HEK293 (cell line): ENCODE measurements around the gene EN1.

ENCODE experiments used
- CTCF ChIA-PET: fragments of 350-600 bp; formaldehyde crosslinking; extraction: SDS; loops from one replicate; lab custom pipeline; 2021; ENCODE audit warnings: antibody characterized with exemption; lab: Yijun Ruan, JAX
- POLR2A ChIA-PET: fragments of 300-600 bp; formaldehyde crosslinking; extraction: SDS; loops from one replicate; lab custom pipeline; 2020; ENCODE audit warnings: antibody characterized with exemption, inconsistent platforms; lab: Yijun Ruan, JAX
- H3K27ac ChIP-seq: fragments of 200-500 bp; sonication (Bioruptor generic); 2 replicates; pipeline ENCODE4 v1.5.1; 2014; ENCODE audit warnings: low read depth, low read length, control low read depth, inconsistent platforms; ENCODE audit errors: extremely low read depth
- H3K36me3 ChIP-seq, 2 experiments: fragments of 200-500 bp in 1 of 2; sonication (Bioruptor generic) in 1 of 2; 1 replicate in 1 of 2; 2 replicates in 1 of 2; pipeline ENCODE4 v1.5.1; 2014 to 2017; ENCODE audit warnings: inconsistent platforms in 2 of 2, low read length in 2 of 2; ENCODE audit not compliant: control insufficient read depth in 2 of 2, insufficient read depth in 1 of 2
- H3K4me1 ChIP-seq: fragments of 200-500 bp; sonication (Bioruptor generic); 2 replicates; pipeline ENCODE4 v1.5.1; 2014; ENCODE audit warnings: mild to moderate bottlenecking, low read length, inconsistent platforms; ENCODE audit not compliant: control insufficient read depth, insufficient read depth
- H3K4me3 ChIP-seq: 2 replicates; pipeline ENCODE4 v1.5.1; 2011; ENCODE audit warnings: low read depth, mild to moderate bottlenecking, control low read depth, low read length, moderate library complexity
- H3K9me3 ChIP-seq: fragments of 200-500 bp; sonication (Bioruptor generic); 2 replicates; pipeline ENCODE4 v1.5.1; 2014; ENCODE audit warnings: low read depth, low read length, inconsistent platforms; ENCODE audit not compliant: control insufficient read depth, insufficient read depth
- GLI4 ChIP-seq: fragments of 450-650 bp; formaldehyde crosslinking; IDR thresholded peaks from 2 replicates; pipeline ENCODE4 v1.5.1; 2016; ENCODE audit warnings: missing biosample characterization, missing genetic modification characterization
- KLF10 ChIP-seq: fragments of 450-650 bp; IDR thresholded peaks from 2 replicates; pipeline ENCODE4 v1.5.1; 2018; ENCODE audit warnings: missing biosample characterization, mild to moderate bottlenecking, missing genetic modification characterization
- RBAK ChIP-seq: fragments of 450-650 bp; formaldehyde crosslinking; IDR thresholded peaks from 2 replicates; pipeline ENCODE4 v1.5.1; 2016; ENCODE audit warnings: missing biosample characterization, missing genetic modification characterization
- SALL2 ChIP-seq: fragments of 450-650 bp; formaldehyde crosslinking; IDR thresholded peaks from 2 replicates; pipeline ENCODE4 v1.5.0; 2017; ENCODE audit warnings: missing biosample characterization, mild to moderate bottlenecking, missing genetic modification characterization, borderline replicate concordance
- SETDB1 ChIP-seq: IDR thresholded peaks from one replicate; pipeline ENCODE4 v1.6.1; 2017; ENCODE audit warnings: mild to moderate bottlenecking, low read length, moderate library complexity, mixed read lengths; ENCODE audit not compliant: insufficient read length
- ZBTB48 ChIP-seq: fragments of 450-650 bp; formaldehyde crosslinking; IDR thresholded peaks from 2 replicates; pipeline ENCODE4 v1.5.1; 2016; ENCODE audit warnings: missing biosample characterization, missing genetic modification characterization
- ZNF133 ChIP-seq: fragments of 450-650 bp; formaldehyde crosslinking; IDR thresholded peaks from 2 replicates; pipeline ENCODE4 v1.5.1; 2016; ENCODE audit warnings: missing biosample characterization, missing genetic modification characterization
- ZNF138 ChIP-seq: fragments of 450-650 bp; formaldehyde crosslinking; IDR thresholded peaks from 2 replicates; pipeline ENCODE4 v1.5.1; 2016; ENCODE audit warnings: missing biosample characterization, missing genetic modification characterization, borderline replicate concordance
- ZNF16 ChIP-seq: fragments of 450-650 bp; formaldehyde crosslinking; IDR thresholded peaks from 2 replicates; pipeline ENCODE4 v1.5.1; 2016; ENCODE audit warnings: low read depth, missing biosample characterization, missing genetic modification characterization
- ZNF211 ChIP-seq: fragments of 450-650 bp; formaldehyde crosslinking; IDR thresholded peaks from 2 replicates; pipeline ENCODE4 v1.5.1; 2016; ENCODE audit warnings: low read depth, missing biosample characterization, missing genetic modification characterization
- ZNF416 ChIP-seq: fragments of 450-650 bp; formaldehyde crosslinking; IDR thresholded peaks from 2 replicates; pipeline ENCODE4 v1.5.1; 2016; ENCODE audit warnings: missing biosample characterization, missing genetic modification characterization
- ZNF433 ChIP-seq: fragments of 450-650 bp; formaldehyde crosslinking; IDR thresholded peaks from 2 replicates; pipeline ENCODE4 v1.5.1; 2016; ENCODE audit warnings: missing biosample characterization, missing genetic modification characterization, low read depth
- ZNF48 ChIP-seq: fragments of 450-650 bp; formaldehyde crosslinking; IDR thresholded peaks from 2 replicates; pipeline ENCODE4 v1.5.1; 2016; ENCODE audit warnings: missing biosample characterization, missing genetic modification characterization
- ZNF514 ChIP-seq: fragments of 450-650 bp; formaldehyde crosslinking; IDR thresholded peaks from 2 replicates; pipeline ENCODE4 v1.5.1; 2016; ENCODE audit warnings: missing biosample characterization, missing genetic modification characterization
- ZNF529 ChIP-seq: fragments of 450-650 bp; formaldehyde crosslinking; IDR thresholded peaks from 2 replicates; pipeline ENCODE4 v1.5.1; 2017; ENCODE audit warnings: missing genetic modification characterization, missing biosample characterization; ENCODE audit not compliant: insufficient replicate concordance
- ZNF530 ChIP-seq: fragments of 450-650 bp; formaldehyde crosslinking; IDR thresholded peaks from 2 replicates; pipeline ENCODE4 v1.5.1; 2016; ENCODE audit warnings: low read depth, missing biosample characterization, missing genetic modification characterization
- ZNF610 ChIP-seq: fragments of 450-650 bp; formaldehyde crosslinking; IDR thresholded peaks from 2 replicates; pipeline ENCODE4 v1.5.1; 2016; ENCODE audit warnings: missing biosample characterization, missing genetic modification characterization, borderline replicate concordance
- ZNF768 ChIP-seq: fragments of 450-650 bp; formaldehyde crosslinking; IDR thresholded peaks from 2 replicates; pipeline ENCODE4 v1.5.1; 2018; ENCODE audit warnings: missing biosample characterization, mild to moderate bottlenecking, missing genetic modification characterization
- ZSCAN30 ChIP-seq: fragments of 450-650 bp; IDR thresholded peaks from 2 replicates; pipeline ENCODE4 v1.5.1; 2018; ENCODE audit warnings: missing biosample characterization, mild to moderate bottlenecking, missing genetic modification characterization, moderate library complexity
- ZXDB ChIP-seq: fragments of 450-650 bp; formaldehyde crosslinking; IDR thresholded peaks from 2 replicates; pipeline ENCODE4 v1.5.1; 2016; ENCODE audit warnings: missing biosample characterization, missing genetic modification characterization
- TF ChIP-seq, protein P1 (sequence below): fragments of 450-650 bp; formaldehyde crosslinking; IDR thresholded peaks from 2 replicates; pipeline ENCODE4 v1.5.1; 2016; ENCODE audit warnings: missing biosample characterization, missing genetic modification characterization
- TF ChIP-seq, protein P2 (sequence below): fragments of 450-650 bp; formaldehyde crosslinking; IDR thresholded peaks from 2 replicates; pipeline ENCODE4 v1.5.1; 2016; ENCODE audit warnings: missing biosample characterization, missing genetic modification characterization

Gene EN1

DNA sequence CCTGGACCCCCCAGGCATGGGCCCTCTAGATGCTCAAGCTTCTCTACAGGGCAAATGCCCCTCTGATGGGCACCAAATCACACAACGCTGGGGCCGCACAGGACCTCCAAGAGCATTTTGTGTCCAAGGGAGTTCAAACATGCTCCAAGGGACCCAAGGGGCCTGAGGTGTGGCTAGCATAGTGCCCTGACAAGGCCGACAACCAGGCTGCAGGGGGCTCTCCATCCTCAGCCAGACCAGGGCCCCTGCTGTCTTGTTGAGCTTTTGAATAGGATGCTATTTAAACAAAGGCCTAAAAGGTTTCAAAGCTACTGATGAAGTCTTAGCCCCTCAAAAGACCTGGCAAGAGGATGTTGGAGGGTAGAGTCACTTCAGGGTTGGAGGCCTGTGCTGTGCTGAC is 33.1 kb downstream of the EN1 start (continued):
- TF ChIP-seq ZNF514 (no peak), RBAK (tag by site-specific recombination) (no peak), ZXDB (tag by site-specific recombination) (no peak)
- TF ChIP-seq, all 188 proteins: peak for 0

DNA sequence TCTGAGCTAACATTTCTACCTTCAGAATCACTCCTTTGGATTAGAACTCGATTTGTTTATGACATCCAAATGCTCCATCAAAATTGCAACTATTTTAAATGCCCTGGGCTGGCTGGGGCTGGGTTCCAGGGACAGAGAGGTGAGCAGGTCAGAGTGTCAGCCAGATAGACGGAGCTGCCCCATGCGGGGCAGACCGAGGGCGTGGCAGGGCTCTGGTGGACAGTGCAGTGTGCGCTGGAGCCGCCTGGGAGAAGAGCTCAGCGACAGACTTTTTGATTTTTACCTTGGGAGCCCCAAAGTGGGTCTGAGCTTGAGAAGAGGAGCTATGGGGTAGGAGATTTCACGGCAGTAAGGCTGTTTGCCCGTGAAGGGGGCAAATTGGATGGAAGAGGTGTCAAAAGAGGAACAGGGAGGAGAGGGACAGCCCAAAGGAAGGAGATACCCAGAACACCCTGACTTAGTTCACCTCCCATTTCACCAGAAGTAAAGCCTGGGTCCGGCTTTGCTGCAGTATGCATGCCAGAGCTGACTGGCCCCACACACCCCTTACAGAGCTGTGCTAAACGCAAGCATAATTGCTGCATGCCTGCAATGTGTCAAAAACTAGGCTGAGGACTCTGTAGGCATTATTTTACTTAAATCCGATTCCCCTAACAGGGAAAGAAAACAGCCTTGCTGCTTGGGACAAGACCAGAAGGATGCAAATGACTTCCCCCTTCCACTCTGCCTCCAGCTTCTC is 33.7 kb downstream of the EN1 start:
- POLR2A ChIA-PET: no interaction called here
- H3K9me3 ChIP-seq: no peaks in the 10 kb centered on the region
- H3K27ac ChIP-seq: no peak overlapping the region
- no peak overlapping the region for H3K4me3 ChIP-seq
- H3K36me3 ChIP-seq: no peaks in the 10 kb centered on the region
- H3K4me1 ChIP-seq: no peaks in the 10 kb centered on the region
- CTCF ChIA-PET: interaction anchor here (1.1 to 1.2 kb wide), 2 partner anchors 14 to 23 kb away, joined by 3 read pairs; no protein-coding TSS in a partner anchor
- TF ChIP-seq ZNF416 (tag by site-specific recombination): no peak
- TF ChIP-seq ZBTB48: no peak
- no peak for TF ChIP-seq ZNF133 (tag by site-specific recombination)
- TF ChIP-seq, protein P1, sequence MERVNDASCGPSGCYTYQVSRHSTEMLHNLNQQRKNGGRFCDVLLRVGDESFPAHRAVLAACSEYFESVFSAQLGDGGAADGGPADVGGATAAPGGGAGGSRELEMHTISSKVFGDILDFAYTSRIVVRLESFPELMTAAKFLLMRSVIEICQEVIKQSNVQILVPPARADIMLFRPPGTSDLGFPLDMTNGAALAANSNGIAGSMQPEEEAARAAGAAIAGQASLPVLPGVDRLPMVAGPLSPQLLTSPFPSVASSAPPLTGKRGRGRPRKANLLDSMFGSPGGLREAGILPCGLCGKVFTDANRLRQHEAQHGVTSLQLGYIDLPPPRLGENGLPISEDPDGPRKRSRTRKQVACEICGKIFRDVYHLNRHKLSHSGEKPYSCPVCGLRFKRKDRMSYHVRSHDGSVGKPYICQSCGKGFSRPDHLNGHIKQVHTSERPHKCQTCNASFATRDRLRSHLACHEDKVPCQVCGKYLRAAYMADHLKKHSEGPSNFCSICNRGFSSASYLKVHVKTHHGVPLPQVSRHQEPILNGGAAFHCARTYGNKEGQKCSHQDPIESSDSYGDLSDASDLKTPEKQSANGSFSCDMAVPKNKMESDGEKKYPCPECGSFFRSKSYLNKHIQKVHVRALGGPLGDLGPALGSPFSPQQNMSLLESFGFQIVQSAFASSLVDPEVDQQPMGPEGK (tag by site-specific recombination): no peak
- TF ChIP-seq ZNF610 (tag by site-specific recombination): no peak
- no peak for TF ChIP-seq ZNF433 (tag by site-specific recombination)
- no peak for TF ChIP-seq SALL2 (tag by site-specific recombination)
- no peak for TF ChIP-seq ZNF529 (tag by site-specific recombination)
- TF ChIP-seq, all 188 proteins: peak for 0

DNA sequence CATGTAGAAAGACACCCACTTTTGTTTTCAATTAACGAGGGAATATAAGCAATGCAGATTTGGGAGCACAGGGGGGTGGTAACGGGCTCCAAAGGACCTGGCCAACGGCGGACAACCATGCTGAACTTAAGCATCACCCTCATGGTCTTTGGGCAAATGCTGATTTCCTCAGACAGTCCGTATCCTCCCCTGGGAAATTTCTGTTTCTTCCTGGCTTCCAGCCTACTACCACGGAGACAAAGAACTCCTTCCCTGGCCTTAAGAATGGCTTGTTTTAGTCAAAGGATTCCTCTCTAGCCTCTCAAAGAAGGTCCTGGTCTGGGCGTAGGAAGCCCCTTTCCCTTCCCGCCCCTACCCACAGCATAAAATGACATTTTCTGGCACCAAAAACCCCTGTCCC is 34.3 kb downstream of the EN1 start:
- POLR2A ChIA-PET: no interaction called here
- no peaks in the 10 kb centered on the region for H3K36me3 ChIP-seq
- H3K27ac ChIP-seq: no peak overlapping the region
- CTCF ChIA-PET: interaction anchor here (1.1 kb wide), 1 partner anchor 22 kb away, joined by 3 read pairs; no protein-coding TSS in a partner anchor
- TF ChIP-seq ZNF138 (tag by site-specific recombination) (no peak), ZNF211 (no peak), SETDB1 (no peak), GLI4 (tag by site-specific recombination) (no peak), ZNF48 (tag by site-specific recombination) (no peak), ZNF16 (no peak), ZNF530 (tag by site-specific recombination) (no peak), ZXDB (tag by site-specific recombination) (no peak), ZNF768 (tag by site-specific recombination) (no peak), KLF10 (tag by site-specific recombination) (no peak), ZSCAN30 (tag by site-specific recombination) (no peak)
- TF ChIP-seq, protein P2, sequence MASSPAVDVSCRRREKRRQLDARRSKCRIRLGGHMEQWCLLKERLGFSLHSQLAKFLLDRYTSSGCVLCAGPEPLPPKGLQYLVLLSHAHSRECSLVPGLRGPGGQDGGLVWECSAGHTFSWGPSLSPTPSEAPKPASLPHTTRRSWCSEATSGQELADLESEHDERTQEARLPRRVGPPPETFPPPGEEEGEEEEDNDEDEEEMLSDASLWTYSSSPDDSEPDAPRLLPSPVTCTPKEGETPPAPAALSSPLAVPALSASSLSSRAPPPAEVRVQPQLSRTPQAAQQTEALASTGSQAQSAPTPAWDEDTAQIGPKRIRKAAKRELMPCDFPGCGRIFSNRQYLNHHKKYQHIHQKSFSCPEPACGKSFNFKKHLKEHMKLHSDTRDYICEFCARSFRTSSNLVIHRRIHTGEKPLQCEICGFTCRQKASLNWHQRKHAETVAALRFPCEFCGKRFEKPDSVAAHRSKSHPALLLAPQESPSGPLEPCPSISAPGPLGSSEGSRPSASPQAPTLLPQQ (tag by site-specific recombination): no peak
- TF ChIP-seq, all 188 proteins: peak for 0
- H3K4me3 ChIP-seq: no peak overlapping the region
- H3K4me1 ChIP-seq: no peaks in the 10 kb centered on the region
- no peaks in the 10 kb centered on the region for H3K9me3 ChIP-seq
